ENCODE data around the gene MLIP.

DNA sequence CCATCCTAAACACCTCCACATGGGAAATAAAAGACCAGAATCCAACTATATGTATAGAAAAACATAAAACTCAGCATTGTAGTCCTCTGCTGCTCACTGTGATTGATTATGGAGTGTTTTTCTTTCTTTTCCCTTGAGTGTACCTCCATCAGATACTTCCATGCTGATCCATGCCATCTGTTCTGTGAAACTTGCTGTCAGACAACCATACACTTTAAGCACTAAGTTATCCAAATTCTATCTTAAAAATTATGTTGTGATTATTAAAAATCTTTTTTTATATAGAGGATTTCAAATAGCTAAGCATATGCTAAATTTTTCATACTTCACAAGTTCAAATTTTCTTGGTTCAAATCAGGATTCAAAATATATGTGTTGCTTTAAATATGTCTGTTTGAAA lies 105.1 kb downstream of the MLIP start:
- no peak for TF ChIP-seq FOXK2 (IDR thresholded peaks at IDR 0.05)
- TF ChIP-seq ELF4 (IDR thresholded peaks at IDR 0.05) = no peak
- TF ChIP-seq SUZ12 (IDR thresholded peaks at IDR 0.05) = no peak
